ENCODE data around the gene UHMK1.
"Not testable (repeated sequence)": the region's sequence is repeated elsewhere in the genome, so short reads cannot be mapped to it uniquely, and the experiment has no call there.

UHMK1 gene, protein sequence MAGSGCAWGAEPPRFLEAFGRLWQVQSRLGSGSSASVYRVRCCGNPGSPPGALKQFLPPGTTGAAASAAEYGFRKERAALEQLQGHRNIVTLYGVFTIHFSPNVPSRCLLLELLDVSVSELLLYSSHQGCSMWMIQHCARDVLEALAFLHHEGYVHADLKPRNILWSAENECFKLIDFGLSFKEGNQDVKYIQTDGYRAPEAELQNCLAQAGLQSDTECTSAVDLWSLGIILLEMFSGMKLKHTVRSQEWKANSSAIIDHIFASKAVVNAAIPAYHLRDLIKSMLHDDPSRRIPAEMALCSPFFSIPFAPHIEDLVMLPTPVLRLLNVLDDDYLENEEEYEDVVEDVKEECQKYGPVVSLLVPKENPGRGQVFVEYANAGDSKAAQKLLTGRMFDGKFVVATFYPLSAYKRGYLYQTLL

DNA sequence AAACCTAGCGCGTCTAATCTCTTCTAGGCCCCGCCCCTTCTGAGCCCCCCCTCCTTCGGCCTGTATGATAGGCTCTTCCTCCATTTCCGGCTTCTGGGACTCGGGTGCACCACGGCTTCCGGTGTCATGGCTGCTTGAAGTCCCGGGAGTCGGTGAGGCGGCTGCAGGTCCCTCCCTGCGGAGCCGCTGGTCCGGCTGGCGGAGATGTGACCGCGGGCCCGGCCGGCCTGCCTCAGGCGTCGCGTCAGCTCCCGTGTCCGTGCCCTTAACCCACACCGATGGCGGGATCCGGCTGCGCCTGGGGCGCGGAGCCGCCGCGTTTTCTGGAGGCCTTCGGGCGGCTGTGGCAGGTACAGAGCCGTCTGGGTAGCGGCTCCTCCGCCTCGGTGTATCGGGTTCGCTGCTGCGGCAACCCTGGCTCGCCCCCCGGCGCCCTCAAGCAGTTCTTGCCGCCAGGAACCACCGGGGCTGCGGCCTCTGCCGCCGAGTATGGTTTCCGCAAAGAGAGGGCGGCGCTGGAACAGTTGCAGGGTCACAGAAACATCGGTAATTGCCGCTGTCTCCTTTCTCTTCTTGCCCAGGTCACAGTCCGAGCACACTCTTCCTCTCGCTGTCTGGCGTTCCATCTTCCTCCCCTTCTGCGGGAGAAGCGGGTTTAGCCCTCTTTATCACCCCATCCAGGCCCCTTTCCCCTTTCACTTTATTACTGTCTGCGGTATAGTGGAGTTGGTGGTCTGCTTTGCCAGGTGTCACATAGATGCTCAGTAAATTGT, at the start of gene UHMK1:
Gene UHMK1, plus strand, starts transcription at position 96 of the 773 bp plus-strand sequence. Its CDS starts 183 bp downstream, at position 279.
- peak; percentile 88 for DNase-seq
- Mint-ChIP-seq H3K36me3 (ENCODE audit: low read depth) (peaks cover 39% of the 10 kb centered on the region), H3K9me3 (no peaks in the 10 kb centered on the region), H3K4me1 (ENCODE audit: low read depth) (peaks cover 43% of the 10 kb centered on the region), H3K27me3 (no peaks in the 10 kb centered on the region), H3K4me3 (peak within 1 kb of the TSS; percentile 91), H3K27ac (peak within 1 kb of the TSS; percentile 93)

DNA sequence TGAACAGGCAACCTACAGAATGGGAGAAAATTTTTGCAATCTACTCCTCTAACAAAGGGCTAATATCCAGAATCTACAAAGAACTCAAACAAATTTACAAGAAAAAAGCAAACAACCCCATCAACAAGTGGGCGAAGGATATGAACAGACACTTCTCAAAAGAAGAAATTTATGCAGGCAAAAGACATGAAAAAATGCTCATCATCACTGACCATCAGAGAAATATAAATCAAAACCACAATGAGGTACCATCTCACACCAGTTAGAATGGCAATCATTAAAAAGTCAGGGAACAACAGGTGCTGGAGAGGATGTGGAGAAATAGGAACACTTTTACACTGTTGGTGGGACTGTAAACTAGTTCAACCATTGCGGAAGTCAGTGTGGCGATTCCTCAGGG, 43.3 kb upstream of the UHMK1 start:
- H3K36me3 Mint-ChIP-seq (ENCODE audit: low read depth); H3K27ac Mint-ChIP-seq; H3K4me3 Mint-ChIP-seq; DNase-seq; H3K4me1 Mint-ChIP-seq (ENCODE audit: low read depth); H3K9me3 Mint-ChIP-seq: not testable (repeated sequence)
- H3K27me3 Mint-ChIP-seq: peaks cover 11% of the 10 kb centered on the region

- peaks cover 3% of the 10 kb centered on the region for H3K27me3 Mint-ChIP-seq
- DNase-seq: no peak
- no peaks in the 10 kb centered on the region for H3K4me1 Mint-ChIP-seq (ENCODE audit: low read depth)
- H3K36me3 Mint-ChIP-seq (ENCODE audit: low read depth): no peaks in the 10 kb centered on the region
- H3K27ac Mint-ChIP-seq: no peak overlapping the region
- H3K9me3 Mint-ChIP-seq: no peaks in the 10 kb centered on the region
- H3K4me3 Mint-ChIP-seq: no peak overlapping the region
Observed at GRCh38 chr1:162456323-162456722, 41.3 kb upstream of the UHMK1 start.

DNA sequence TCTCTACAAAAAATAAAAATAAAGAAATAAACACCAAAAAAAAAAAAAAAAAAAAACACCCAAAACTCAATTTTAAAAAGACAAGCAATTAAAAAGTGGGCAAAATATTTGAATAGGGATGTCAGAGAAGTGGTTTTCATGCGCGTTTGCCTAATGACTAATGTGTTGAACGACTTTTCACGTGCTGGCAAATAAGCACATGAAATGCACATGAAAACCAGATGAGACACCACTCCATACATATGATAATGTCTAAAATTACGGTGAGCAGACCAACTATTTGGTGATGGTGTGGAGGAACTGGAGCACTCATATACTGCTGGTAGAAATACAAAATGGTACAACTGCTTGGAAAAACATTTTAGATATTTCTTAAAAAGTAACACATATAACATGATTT, 39.4 kb upstream of the UHMK1 start:
- Mint-ChIP-seq H3K4me3 (no peak overlapping the region), H3K27ac (no peak overlapping the region), H3K36me3 (ENCODE audit: low read depth) (no peaks in the 10 kb centered on the region), H3K9me3 (no peaks in the 10 kb centered on the region), H3K4me1 (ENCODE audit: low read depth) (no peaks in the 10 kb centered on the region), H3K27me3 (no peaks in the 10 kb centered on the region)
- no peak for DNase-seq

DNA sequence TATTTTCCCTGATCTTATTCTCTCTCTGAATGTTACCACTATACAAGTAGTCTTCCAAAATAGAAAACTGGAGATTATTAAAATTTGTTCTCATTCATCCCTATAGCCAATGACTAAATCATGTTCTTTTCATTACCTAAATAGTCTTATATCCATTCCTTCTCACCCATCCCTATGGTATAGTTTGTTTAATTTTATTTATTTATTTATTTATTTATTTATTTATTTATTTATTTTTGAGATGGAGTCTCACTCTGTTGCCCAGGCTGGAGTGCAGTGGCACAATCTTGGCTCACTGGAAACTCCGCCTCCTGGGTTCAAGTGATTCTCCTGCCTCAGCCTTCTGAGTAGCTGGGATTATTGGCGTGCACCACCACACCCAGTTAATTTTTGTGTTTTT, 35.2 kb upstream of the UHMK1 start:
- not testable (repeated sequence) for H3K4me1 Mint-ChIP-seq (ENCODE audit: low read depth); H3K27me3 Mint-ChIP-seq; H3K4me3 Mint-ChIP-seq; DNase-seq; H3K9me3 Mint-ChIP-seq; H3K27ac Mint-ChIP-seq; H3K36me3 Mint-ChIP-seq (ENCODE audit: low read depth)

DNA sequence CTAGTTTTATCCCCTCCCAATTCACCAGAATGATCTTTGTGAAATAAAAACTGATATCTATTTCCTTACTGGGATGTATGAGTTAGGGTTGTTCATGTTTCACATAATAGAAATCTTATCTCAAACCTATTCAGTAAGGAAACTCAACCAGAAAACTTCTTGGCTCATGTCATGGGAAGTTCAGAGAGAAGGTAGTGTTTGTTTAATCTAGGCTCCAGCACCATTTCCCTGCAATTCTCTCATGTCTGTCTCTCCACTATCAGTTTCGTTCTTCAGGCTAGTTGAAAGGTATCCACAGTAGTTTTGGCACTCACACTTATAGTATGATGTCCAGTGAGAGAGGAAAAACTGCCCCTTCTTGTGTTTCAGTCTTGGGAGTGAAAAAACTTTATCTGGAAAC, 34.6 kb upstream of the UHMK1 start:
- no peak overlapping the region for H3K4me3 Mint-ChIP-seq

GRCh38 chr1:162466797-162467196, 30.8 kb upstream of the UHMK1 start:
- H3K4me1 Mint-ChIP-seq (ENCODE audit: low read depth): no peaks in the 10 kb centered on the region

More for the DNA sequence above, 34.6 kb upstream of the UHMK1 start:
- H3K36me3 Mint-ChIP-seq (ENCODE audit: low read depth): no peaks in the 10 kb centered on the region
- H3K9me3 Mint-ChIP-seq: no peaks in the 10 kb centered on the region
- no peak overlapping the region for H3K27ac Mint-ChIP-seq
- H3K27me3 Mint-ChIP-seq: no peaks in the 10 kb centered on the region
- H3K4me1 Mint-ChIP-seq (ENCODE audit: low read depth): no peaks in the 10 kb centered on the region
- DNase-seq: no peak

DNA sequence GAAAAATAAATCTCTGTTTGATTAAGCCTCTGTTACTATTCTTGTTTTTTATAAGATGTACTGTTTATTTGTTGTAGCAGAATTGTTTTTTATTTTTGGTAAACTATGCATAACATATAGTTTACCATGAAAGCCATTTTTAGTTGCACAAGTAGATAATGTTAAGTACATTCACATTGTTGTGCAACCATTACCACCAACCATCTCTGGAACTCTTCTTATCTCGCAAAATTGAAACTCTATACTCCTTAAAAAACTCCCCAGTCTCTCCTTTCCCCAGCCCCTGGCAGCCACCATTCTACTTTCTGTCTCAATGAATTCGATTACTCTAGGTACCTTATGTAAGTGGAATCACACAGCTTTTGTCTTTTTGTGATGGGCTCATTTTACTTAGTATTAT, 27.4 kb upstream of the UHMK1 start:
- Mint-ChIP-seq H3K9me3 (no peaks in the 10 kb centered on the region), H3K4me1 (ENCODE audit: low read depth) (no peaks in the 10 kb centered on the region), H3K27ac (no peak overlapping the region), H3K4me3 (no peak overlapping the region), H3K27me3 (peaks cover 30% of the 10 kb centered on the region), H3K36me3 (ENCODE audit: low read depth) (no peaks in the 10 kb centered on the region)
- no peak for DNase-seq

More at GRCh38 chr1:162466797-162467196, 30.8 kb upstream of the UHMK1 start:
- no peak for DNase-seq
- Mint-ChIP-seq H3K27ac (no peak overlapping the region), H3K27me3 (peaks cover 16% of the 10 kb centered on the region), H3K36me3 (ENCODE audit: low read depth) (no peaks in the 10 kb centered on the region), H3K9me3 (no peaks in the 10 kb centered on the region), H3K4me3 (no peak overlapping the region)

GRCh38 chr1:162471290-162471853, 26.2 kb upstream of the UHMK1 start:
- DNase-seq: no peak
- H3K27me3 Mint-ChIP-seq: peaks cover 30% of the 10 kb centered on the region
- H3K36me3 Mint-ChIP-seq (ENCODE audit: low read depth): no peaks in the 10 kb centered on the region
- no peak overlapping the region for H3K4me3 Mint-ChIP-seq
- H3K27ac Mint-ChIP-seq: no peak overlapping the region
- no peaks in the 10 kb centered on the region for H3K9me3 Mint-ChIP-seq
- H3K4me1 Mint-ChIP-seq (ENCODE audit: low read depth): no peaks in the 10 kb centered on the region

- no peaks in the 10 kb centered on the region for H3K4me1 Mint-ChIP-seq (ENCODE audit: low read depth)
- peaks cover 29% of the 10 kb centered on the region for H3K27me3 Mint-ChIP-seq
- H3K9me3 Mint-ChIP-seq: no peaks in the 10 kb centered on the region
- H3K36me3 Mint-ChIP-seq (ENCODE audit: low read depth): no peaks in the 10 kb centered on the region
- no peak for DNase-seq
- H3K4me3 Mint-ChIP-seq: no peak overlapping the region
- no peak overlapping the region for H3K27ac Mint-ChIP-seq
Observed at GRCh38 chr1:162475089-162475488, 22.5 kb upstream of the UHMK1 start.

- no peak overlapping the region for H3K4me3 Mint-ChIP-seq
- H3K27me3 Mint-ChIP-seq: peaks cover 25% of the 10 kb centered on the region
- no peak for DNase-seq
- H3K27ac Mint-ChIP-seq: no peak overlapping the region
- no peaks in the 10 kb centered on the region for H3K4me1 Mint-ChIP-seq (ENCODE audit: low read depth)
- no peaks in the 10 kb centered on the region for H3K9me3 Mint-ChIP-seq
- no peaks in the 10 kb centered on the region for H3K36me3 Mint-ChIP-seq (ENCODE audit: low read depth)
Observed at GRCh38 chr1:162475539-162476185, 22.0 kb upstream of the UHMK1 start.

DNA sequence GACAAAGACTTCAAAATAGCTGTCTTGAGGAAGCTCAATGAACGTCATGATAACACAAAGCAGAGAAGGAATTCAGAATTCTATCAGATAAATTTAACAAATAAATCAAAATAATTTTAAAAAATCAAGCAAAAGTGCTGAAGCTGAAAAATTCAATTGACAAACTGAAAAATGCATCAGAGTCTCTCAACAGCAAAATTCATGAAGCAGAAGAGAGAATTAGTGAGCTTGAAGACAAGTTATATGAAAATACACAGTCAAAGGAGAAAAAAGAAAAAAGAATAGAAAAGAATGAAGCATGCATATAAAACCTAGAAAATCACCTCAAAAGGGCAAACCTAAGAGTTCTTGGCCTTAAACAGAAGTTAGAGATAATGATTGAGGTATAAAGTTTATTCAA, 21.0 kb upstream of the UHMK1 start:
- H3K9me3 Mint-ChIP-seq: no peaks in the 10 kb centered on the region
- no peak for DNase-seq
- H3K4me1 Mint-ChIP-seq (ENCODE audit: low read depth): no peaks in the 10 kb centered on the region
- no peak overlapping the region for H3K27ac Mint-ChIP-seq
- H3K4me3 Mint-ChIP-seq: no peak overlapping the region
- H3K36me3 Mint-ChIP-seq (ENCODE audit: low read depth): no peaks in the 10 kb centered on the region
- peaks cover 21% of the 10 kb centered on the region for H3K27me3 Mint-ChIP-seq

DNA sequence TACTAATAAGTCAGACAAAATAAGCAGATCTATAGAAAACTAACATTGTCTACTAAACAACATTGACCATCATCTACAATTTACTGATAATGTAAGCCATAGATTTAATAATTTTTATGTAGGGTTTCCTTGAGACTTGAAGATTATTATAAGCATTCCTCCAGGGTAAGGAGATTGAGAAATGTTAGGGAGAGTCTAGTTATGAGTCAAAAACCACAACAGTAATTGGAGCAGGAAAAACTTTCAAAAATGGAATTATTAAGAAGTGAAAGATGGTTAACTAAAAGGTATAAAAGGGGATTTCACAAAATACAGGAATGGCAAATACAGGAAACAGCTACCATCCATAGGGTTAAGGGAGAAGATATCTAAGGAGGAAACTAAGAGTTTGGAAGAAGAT, 12.4 kb upstream of the UHMK1 start:
- no peak overlapping the region for H3K4me3 Mint-ChIP-seq
- H3K9me3 Mint-ChIP-seq: no peaks in the 10 kb centered on the region
- H3K4me1 Mint-ChIP-seq (ENCODE audit: low read depth): no peaks in the 10 kb centered on the region
- peaks cover 35% of the 10 kb centered on the region for H3K27me3 Mint-ChIP-seq
- H3K36me3 Mint-ChIP-seq (ENCODE audit: low read depth): no peaks in the 10 kb centered on the region
- DNase-seq: no peak
- no peak overlapping the region for H3K27ac Mint-ChIP-seq

- Mint-ChIP-seq H3K36me3 (ENCODE audit: low read depth) (no peaks in the 10 kb centered on the region), H3K27ac (no peak overlapping the region), H3K4me3 (no peak overlapping the region), H3K9me3 (no peaks in the 10 kb centered on the region), H3K27me3 (peaks cover 40% of the 10 kb centered on the region), H3K4me1 (ENCODE audit: low read depth) (no peaks in the 10 kb centered on the region)
- DNase-seq: no peak
Observed at GRCh38 chr1:162487241-162487640, 10.4 kb upstream of the UHMK1 start.

All from activated T-cell treated with anti-CD3 and anti-CD28 coated beads, Interleukin-2, amount 50 U/mL, for 24 hours (primary cell).